GM12892 (cell line): Measurements from ENCODE around the gene NAA60.

Source experiments
- POLR2A ChIP-seq: IDR thresholded peaks from 2 replicates; pipeline ENCODE4 v1.6.1; 2011; ENCODE audit warnings: low read depth, low read length, control low read depth
- POLR2AphosphoS5 ChIP-seq: IDR thresholded peaks from 2 replicates; pipeline ENCODE4 v1.6.1; 2011; ENCODE audit warnings: low read depth, low read length, control low read depth

DNA sequence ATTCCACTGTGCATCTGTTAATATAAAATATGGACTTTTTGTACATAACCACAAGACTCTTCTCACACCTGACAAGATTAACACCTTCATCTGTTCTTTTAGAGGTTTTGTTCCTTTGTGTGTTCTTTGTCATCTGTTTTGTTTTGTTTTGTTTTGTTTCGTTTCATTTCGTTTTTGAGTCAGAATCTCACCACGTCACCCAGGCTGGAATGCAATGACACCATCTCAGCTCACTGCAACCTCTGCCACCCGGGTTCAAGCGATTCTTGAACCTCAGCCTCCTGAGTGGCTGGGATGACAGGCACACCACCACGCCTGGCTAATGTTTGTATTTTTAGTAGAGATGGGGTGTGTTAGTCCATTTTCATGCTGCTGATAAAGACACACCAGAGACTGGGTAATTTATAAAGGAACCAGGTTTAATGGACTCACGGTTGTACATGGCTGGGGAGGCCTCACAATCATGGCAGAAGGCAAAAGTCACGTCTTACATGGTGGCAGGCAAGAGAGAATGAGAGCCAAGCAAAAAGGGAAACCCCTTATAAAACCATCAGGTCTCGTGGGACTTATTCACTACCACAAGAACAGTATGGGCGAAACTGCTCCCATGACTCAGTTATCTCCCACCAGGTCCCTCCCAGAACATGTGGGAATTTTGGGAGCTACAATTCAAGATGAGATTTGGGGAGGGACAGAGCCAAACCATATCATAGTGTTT lies 29.6 kb downstream of the NAA60 start:
- TF ChIP-seq POLR2A (no peak), POLR2AphosphoS5 (no peak)
